Pulmonary artery endothelial cell (primary cell): ENCODE results near the gene SDR42E1. TPM values are rescaled to one million over a fixed set of nuclear protein-coding genes. Genes with fewer than 3 reads are reported as not detected.
"Not testable (repeated sequence)": the region's sequence is repeated elsewhere in the genome, so short reads cannot be mapped to it uniquely, and the experiment has no call there.

Source experiments
- DNase-seq: peaks from one replicate; pipeline ENCODE4 v3.0.0-alpha.2; 2011; ENCODE audit warnings: low read depth, low spot score
- total RNA-seq: library from RNA; depleted of rRNA; stranded (reverse); fragments of >200 nt; gene quantifications from 2 replicates; pipeline ENCODE4 v1.2.3, GENCODE V29; 2014

Gene SDR42E1
- total RNA-seq, 1 donor from 2014 or later, result 0.40 TPM

GRCh38 chr16:82037666-82038065 lies 26.4 kb upstream of the SDR42E1 start:
- DNase-seq, result no peak

GRCh38 chr16:82037251-82037650 lies 26.0 kb upstream of the SDR42E1 start:
- DNase-seq, result no peak

- DNase-seq, result no peak
Measured at GRCh38 chr16:82034981-82035612, 23.8 kb upstream of the SDR42E1 start, which contains the start of gene HSD17B2. TSS of gene HSD17B2 (plus strand) at chr16:82035253. CDS start at chr16:82035425, 172 bp downstream.

GRCh38 chr16:82033683-82034300 lies 22.5 kb upstream of the SDR42E1 start:
- DNase-seq, result no peak

GRCh38 chr16:82033006-82033405 lies 21.7 kb upstream of the SDR42E1 start:
- DNase-seq, result no peak

GRCh38 chr16:82031116-82032084 lies 20.1 kb upstream of the SDR42E1 start:
- DNase-seq, result peak; percentile 5

- no peak for DNase-seq
Measured at GRCh38 chr16:82027629-82028064, 16.4 kb upstream of the SDR42E1 start.

GRCh38 chr16:82024883-82025282 lies 13.6 kb upstream of the SDR42E1 start:
- no peak for DNase-seq

- no peak for DNase-seq
Measured at GRCh38 chr16:82024316-82024715, 13.0 kb upstream of the SDR42E1 start.

- no peak for DNase-seq
Measured at GRCh38 chr16:82023206-82023605, 11.9 kb upstream of the SDR42E1 start.

- DNase-seq, result no peak
Measured at GRCh38 chr16:82020051-82020450, 8.8 kb upstream of the SDR42E1 start.

GRCh38 chr16:82019535-82019934 lies 8.3 kb upstream of the SDR42E1 start:
- DNase-seq, result no peak

GRCh38 chr16:82017911-82018568 lies 6.8 kb upstream of the SDR42E1 start:
- DNase-seq, result no peak

- DNase-seq, result no peak
Measured at GRCh38 chr16:82016964-82017363, 5.7 kb upstream of the SDR42E1 start.

GRCh38 chr16:82016263-82016662 lies 5.0 kb upstream of the SDR42E1 start:
- peak; percentile 33 for DNase-seq

- DNase-seq, result no peak
Measured at GRCh38 chr16:82013139-82013538, 1.9 kb upstream of the SDR42E1 start.

- DNase-seq, result no peak
Measured at GRCh38 chr16:82010649-82011048, 621 bp downstream of the SDR42E1 start.

- not testable (repeated sequence) for DNase-seq
Measured at GRCh38 chr16:82009789-82010188, 1.5 kb downstream of the SDR42E1 start.

- DNase-seq, result no peak
Measured at GRCh38 chr16:82008957-82009592, 2.2 kb downstream of the SDR42E1 start.

- no peak for DNase-seq
Measured at GRCh38 chr16:82007189-82007588, 4.1 kb downstream of the SDR42E1 start.

- DNase-seq, result no peak
Measured at GRCh38 chr16:82006036-82006435, 5.2 kb downstream of the SDR42E1 start.
